Measurements from ENCODE around the gene SNAPC5. TPM values are rescaled to one million over a fixed set of nuclear protein-coding genes. Genes with fewer than 3 reads are reported as not detected.

Gene SNAPC5
- total RNA-seq, 2 experiments from 2014 or later, result 23.7 to 23.9 TPM

Small RNAs within 50 kb of the gene (microRNA-seq; reads per million reads assigned to microRNA genes)
- gene MIR4512 (ENCODE audit: borderline microRNAs expressed, borderline replicate concordance), result not detected

Other genes with a start within 250 kb of the SNAPC5 start
- under 1 TPM in 1 of 2 experiments, not detected in 1; 0.05 TPM for gene MEGF11, start 244.0 kb downstream of the SNAPC5 start, total RNA-seq
- 10 to 100 TPM; 24.0 to 24.6 TPM for gene DIS3L, start 204.2 kb downstream of the SNAPC5 start, total RNA-seq
- 10 to 100 TPM; 33.8 to 34.7 TPM for gene TIPIN, start 141.1 kb downstream of the SNAPC5 start, total RNA-seq
- gene MAP2K1, start 110.8 kb downstream of the SNAPC5 start, total RNA-seq, result 10 to 100 TPM; 69.6 to 72.6 TPM
- 1,000 to 10,000 TPM; 6,298 to 6,391 TPM for gene RPL4, start 7.1 kb upstream of the SNAPC5 start, total RNA-seq
- gene ZWILCH, start 7.6 kb upstream of the SNAPC5 start, total RNA-seq, result 10 to 100 TPM; 21.6 to 23.3 TPM
- not detected for gene LCTL, start 68.2 kb upstream of the SNAPC5 start, total RNA-seq
- under 1 TPM in 1 of 2 experiments, not detected in 1; 0.05 TPM for gene SMAD6, start 204.5 kb upstream of the SNAPC5 start, total RNA-seq